ENCODE results near the gene ADARB2. TPM values are rescaled to one million over a fixed set of nuclear protein-coding genes. Genes with fewer than 3 reads are reported as not detected.

ADARB2 gene
- total RNA-seq, 1 donor from 2014 or later: 1.2 TPM

DNA sequence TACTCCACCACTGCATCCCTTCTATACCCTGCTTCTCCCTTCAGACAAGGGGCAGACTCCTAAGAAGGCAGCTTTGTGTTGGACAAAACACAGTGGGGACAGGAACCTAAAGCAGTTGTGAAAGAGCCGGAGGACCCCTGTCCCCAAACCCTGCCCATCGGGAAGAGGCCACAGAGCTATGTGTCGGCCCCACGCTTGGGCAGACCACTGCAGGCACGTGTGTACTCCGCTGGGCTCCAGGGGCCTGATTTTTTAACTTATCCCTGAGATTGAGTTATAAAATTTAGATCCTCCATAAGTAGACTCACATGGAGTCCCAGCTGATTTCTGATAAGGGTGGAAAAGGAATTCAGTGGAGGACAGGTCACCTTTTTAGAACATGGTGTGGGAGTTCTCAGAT, 310.5 kb downstream of the ADARB2 start:
- H3K36me3 ChIP-seq: no peaks in the 10 kb centered on the region
- TF ChIP-seq, protein P1, sequence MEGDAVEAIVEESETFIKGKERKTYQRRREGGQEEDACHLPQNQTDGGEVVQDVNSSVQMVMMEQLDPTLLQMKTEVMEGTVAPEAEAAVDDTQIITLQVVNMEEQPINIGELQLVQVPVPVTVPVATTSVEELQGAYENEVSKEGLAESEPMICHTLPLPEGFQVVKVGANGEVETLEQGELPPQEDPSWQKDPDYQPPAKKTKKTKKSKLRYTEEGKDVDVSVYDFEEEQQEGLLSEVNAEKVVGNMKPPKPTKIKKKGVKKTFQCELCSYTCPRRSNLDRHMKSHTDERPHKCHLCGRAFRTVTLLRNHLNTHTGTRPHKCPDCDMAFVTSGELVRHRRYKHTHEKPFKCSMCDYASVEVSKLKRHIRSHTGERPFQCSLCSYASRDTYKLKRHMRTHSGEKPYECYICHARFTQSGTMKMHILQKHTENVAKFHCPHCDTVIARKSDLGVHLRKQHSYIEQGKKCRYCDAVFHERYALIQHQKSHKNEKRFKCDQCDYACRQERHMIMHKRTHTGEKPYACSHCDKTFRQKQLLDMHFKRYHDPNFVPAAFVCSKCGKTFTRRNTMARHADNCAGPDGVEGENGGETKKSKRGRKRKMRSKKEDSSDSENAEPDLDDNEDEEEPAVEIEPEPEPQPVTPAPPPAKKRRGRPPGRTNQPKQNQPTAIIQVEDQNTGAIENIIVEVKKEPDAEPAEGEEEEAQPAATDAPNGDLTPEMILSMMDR (IDR thresholded peaks at IDR 0.05): no peak
- no peak overlapping the region for H3K27ac ChIP-seq
- H3K9me3 ChIP-seq: no peaks in the 10 kb centered on the region
- no peaks in the 10 kb centered on the region for H3K27me3 ChIP-seq
- no peak for DNase-seq
- no peaks in the 10 kb centered on the region for H3K4me1 ChIP-seq
- ATAC-seq: no peak
- intact Hi-C loops (cut with DNase I): no loop called here
- no peak overlapping the region for H3K4me3 ChIP-seq

DNA sequence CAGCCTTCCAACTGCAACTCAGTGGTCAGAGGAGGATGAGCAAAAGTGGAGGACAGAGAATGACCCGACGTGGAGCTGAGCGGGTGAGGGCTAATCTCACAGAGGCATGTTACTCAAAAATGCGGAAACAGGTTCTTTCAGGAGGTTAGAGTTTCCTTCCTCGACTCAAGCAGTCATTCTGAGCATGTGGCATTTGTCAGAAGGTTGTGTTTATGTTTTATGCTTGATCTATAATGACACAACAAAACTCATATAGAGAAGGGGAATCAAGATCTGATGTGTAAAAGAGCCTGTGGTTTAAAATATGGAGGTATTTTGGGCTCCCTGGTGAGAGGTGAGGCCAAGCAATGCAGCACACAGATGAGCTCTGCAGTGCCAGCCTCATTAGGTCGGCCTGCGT, 311.4 kb downstream of the ADARB2 start:
- DNase-seq: no peak
- TF ChIP-seq, protein P1 (IDR thresholded peaks at IDR 0.05): no peak
- no peak for ATAC-seq
- Histone ChIP-seq H3K9me3 (no peaks in the 10 kb centered on the region), H3K27me3 (no peaks in the 10 kb centered on the region), H3K4me1 (no peaks in the 10 kb centered on the region), H3K4me3 (no peak overlapping the region), H3K27ac (no peak overlapping the region), H3K36me3 (no peaks in the 10 kb centered on the region)
- intact Hi-C loops (cut with DNase I): no loop called here

DNA sequence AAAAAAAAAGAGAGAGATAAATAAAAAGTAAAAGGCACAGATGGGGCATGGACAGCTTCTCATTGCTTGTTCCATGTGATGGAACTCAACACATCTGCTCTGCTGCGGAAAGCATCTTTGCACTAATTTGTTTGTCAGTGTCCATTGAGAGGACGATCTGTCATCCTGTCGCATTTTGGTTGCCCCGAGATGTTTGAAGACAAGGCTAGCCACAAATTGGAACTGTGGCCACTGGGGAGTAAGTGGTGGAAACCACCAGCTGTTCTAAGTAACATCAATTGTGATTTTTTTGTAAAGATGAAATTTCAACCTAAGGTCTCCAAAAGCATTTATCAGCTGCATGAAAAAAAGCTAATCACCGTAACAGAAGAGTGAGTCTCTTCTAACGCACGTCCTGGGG, 312.7 kb downstream of the ADARB2 start:
- DNase-seq: no peak

DNA sequence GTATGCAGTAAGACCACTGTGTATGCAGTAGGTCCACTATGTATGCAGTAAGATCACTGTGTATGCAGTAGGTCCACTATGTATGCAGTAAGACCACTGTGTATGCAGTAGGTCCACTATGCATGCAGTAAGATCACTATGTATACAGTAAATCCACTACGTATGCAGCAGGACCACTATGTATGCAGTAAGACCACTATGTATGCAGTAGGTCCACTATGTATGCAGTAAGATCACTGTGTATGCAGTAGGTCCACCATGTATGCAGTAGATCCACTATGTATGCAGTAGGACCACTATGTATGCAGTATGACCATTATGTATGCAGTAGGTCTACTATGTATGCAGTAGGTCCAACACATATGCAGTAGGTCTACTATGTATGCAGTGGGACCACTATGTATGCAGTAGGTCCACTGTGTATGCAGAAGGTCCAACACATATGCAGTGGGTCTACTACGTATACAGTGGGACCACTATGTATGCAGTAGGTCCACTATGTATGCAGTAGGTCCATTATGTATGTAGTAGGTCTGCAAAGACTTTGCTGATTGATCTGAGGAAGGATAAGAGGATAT, 313.6 kb downstream of the ADARB2 start:
- H3K4me3 ChIP-seq: no peak overlapping the region
- DNase-seq (no peak), ATAC-seq (no peak)
- TF ChIP-seq, protein P1 (IDR thresholded peaks at IDR 0.05): no peak
- H3K4me1 ChIP-seq: no peaks in the 10 kb centered on the region
- H3K27me3 ChIP-seq: peaks cover 3% of the 10 kb centered on the region
- no peaks in the 10 kb centered on the region for H3K9me3 ChIP-seq
- no peaks in the 10 kb centered on the region for H3K36me3 ChIP-seq
- H3K27ac ChIP-seq: no peak overlapping the region
- intact Hi-C loops (cut with DNase I): no loop called here

More for the DNA sequence above, 312.7 kb downstream of the ADARB2 start:
- intact Hi-C loops (cut with DNase I): no loop called here
- no peaks in the 10 kb centered on the region for H3K9me3 ChIP-seq
- H3K36me3 ChIP-seq: no peaks in the 10 kb centered on the region
- H3K4me3 ChIP-seq: no peak overlapping the region
- TF ChIP-seq, protein P1 (IDR thresholded peaks at IDR 0.05): no peak
- no peak overlapping the region for H3K27ac ChIP-seq
- ATAC-seq: no peak
- H3K27me3 ChIP-seq: no peaks in the 10 kb centered on the region
- no peaks in the 10 kb centered on the region for H3K4me1 ChIP-seq

DNA sequence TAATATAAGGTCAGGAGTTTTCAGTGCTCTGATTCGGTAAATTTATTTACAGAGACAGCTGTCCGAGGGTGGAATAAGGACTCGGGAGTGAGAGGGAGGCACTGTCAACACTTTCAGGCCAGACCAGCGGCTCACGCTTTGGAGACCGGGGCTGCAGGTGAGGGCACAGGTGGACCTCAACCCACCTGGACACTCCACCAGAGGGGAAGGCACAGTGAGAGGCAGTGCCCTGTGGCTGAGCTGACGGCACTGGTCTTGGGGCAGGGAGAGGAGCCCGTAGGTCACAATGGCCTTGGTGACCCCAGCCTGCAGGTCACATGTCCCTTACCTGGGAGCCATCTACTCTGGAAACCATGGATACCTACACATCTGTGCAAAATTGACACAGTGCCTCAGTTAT, 315.1 kb downstream of the ADARB2 start:
- Histone ChIP-seq H3K9me3 (no peaks in the 10 kb centered on the region), H3K4me1 (no peaks in the 10 kb centered on the region), H3K27ac (no peak overlapping the region), H3K27me3 (peaks cover 3% of the 10 kb centered on the region), H3K4me3 (no peak overlapping the region), H3K36me3 (no peaks in the 10 kb centered on the region)
- intact Hi-C loops (cut with DNase I): no loop called here
- TF ChIP-seq, protein P1 (IDR thresholded peaks at IDR 0.05): no peak
- DNase-seq: no peak
- no peak for ATAC-seq
